ENCODE results near the gene AOAH.

GRCh38 chr7:36621396-36621795, 102.9 kb downstream of the AOAH start:
- TF ChIP-seq CTCF (IDR thresholded peaks at IDR 0.05), result no peak
- TF ChIP-seq POLR2A (IDR thresholded peaks at IDR 0.05), result no peak
